NCI-H128 (cell line): Measurements from ENCODE around the gene KMT2C.
"Not testable (repeated sequence)": the region's sequence is repeated elsewhere in the genome, so short reads cannot be mapped to it uniquely, and the experiment has no call there.

Experiments
- DNase-seq: peaks from one replicate; lab custom pipeline; 2025; ENCODE audit not compliant: unreplicated experiment; lab: John Stamatoyannopoulos, UW

Gene KMT2C

GRCh38 chr7:152219556-152219955 lies 216.2 kb downstream of the KMT2C start:
- DNase-seq = not testable (repeated sequence)

GRCh38 chr7:152208766-152209165 lies 227.0 kb downstream of the KMT2C start:
- not testable (repeated sequence) for DNase-seq

- not testable (repeated sequence) for DNase-seq
Observed at GRCh38 chr7:152204417-152204816, 231.4 kb downstream of the KMT2C start.

GRCh38 chr7:152203095-152203494 lies 232.7 kb downstream of the KMT2C start:
- DNase-seq = no peak

- DNase-seq = no peak
Observed at GRCh38 chr7:152202056-152202455, 233.7 kb downstream of the KMT2C start.

GRCh38 chr7:152200395-152200794 lies 235.4 kb downstream of the KMT2C start:
- no peak for DNase-seq

- DNase-seq = no peak
Observed at GRCh38 chr7:152196391-152196790, 239.4 kb downstream of the KMT2C start.

- DNase-seq = no peak
Observed at GRCh38 chr7:152193880-152194279, 241.9 kb downstream of the KMT2C start.

GRCh38 chr7:152189061-152189460 lies 246.7 kb downstream of the KMT2C start:
- DNase-seq = no peak

- DNase-seq = no peak
Observed at GRCh38 chr7:152185558-152185957, 250.2 kb downstream of the KMT2C start.

GRCh38 chr7:152180587-152180986 lies 255.2 kb downstream of the KMT2C start:
- no peak for DNase-seq

GRCh38 chr7:152180048-152180447 lies 255.8 kb downstream of the KMT2C start:
- DNase-seq = no peak

- DNase-seq = no peak
Observed at GRCh38 chr7:152178405-152179058, 257.3 kb downstream of the KMT2C start.

- DNase-seq = no peak
Observed at GRCh38 chr7:152177681-152178404, 258.0 kb downstream of the KMT2C start.

- DNase-seq = no peak
Observed at GRCh38 chr7:152176797-152177196, 259.0 kb downstream of the KMT2C start.

GRCh38 chr7:152173372-152174070 lies 262.3 kb downstream of the KMT2C start:
- no peak for DNase-seq

- no peak for DNase-seq
Observed at GRCh38 chr7:152162287-152162686, 273.5 kb downstream of the KMT2C start.

GRCh38 chr7:152161171-152161570 lies 274.6 kb downstream of the KMT2C start:
- DNase-seq = no peak

- no peak for DNase-seq
Observed at GRCh38 chr7:152158801-152159587, 276.8 kb downstream of the KMT2C start.

GRCh38 chr7:152152267-152152666 lies 283.5 kb downstream of the KMT2C start:
- no peak for DNase-seq

- DNase-seq = no peak
Observed at GRCh38 chr7:152149363-152149762, 286.4 kb downstream of the KMT2C start.
